ENCODE data around the gene FCRL6. TPM values are rescaled to one million over a fixed set of nuclear protein-coding genes. Genes with fewer than 3 reads are reported as not detected.

The FCRL6 gene, protein sequence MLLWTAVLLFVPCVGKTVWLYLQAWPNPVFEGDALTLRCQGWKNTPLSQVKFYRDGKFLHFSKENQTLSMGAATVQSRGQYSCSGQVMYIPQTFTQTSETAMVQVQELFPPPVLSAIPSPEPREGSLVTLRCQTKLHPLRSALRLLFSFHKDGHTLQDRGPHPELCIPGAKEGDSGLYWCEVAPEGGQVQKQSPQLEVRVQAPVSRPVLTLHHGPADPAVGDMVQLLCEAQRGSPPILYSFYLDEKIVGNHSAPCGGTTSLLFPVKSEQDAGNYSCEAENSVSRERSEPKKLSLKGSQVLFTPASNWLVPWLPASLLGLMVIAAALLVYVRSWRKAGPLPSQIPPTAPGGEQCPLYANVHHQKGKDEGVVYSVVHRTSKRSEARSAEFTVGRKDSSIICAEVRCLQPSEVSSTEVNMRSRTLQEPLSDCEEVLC
- not detected in 5 replicates for total RNA-seq (2022; extraction: Qiagen RNA extraction)

DNA sequence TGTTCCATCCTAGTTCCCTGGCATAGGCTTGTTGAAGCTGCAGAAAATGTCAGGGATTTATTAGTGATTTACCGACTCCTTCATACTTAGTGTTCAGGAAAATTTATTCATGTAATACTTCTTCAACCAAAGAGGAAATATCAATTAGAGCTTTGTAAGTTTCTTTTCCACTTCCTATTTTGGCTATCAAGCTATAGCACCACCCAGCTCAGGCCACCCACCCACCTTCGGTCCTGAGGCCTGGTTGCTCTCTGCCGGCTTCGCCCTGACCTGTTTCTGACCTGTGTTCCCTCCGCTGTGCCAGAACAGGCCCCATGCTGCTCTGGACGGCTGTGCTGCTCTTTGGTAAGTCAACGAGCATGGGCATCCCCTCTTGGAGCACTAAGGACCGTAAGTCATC lies at the start of gene FCRL6:
Gene FCRL6, plus strand, starts transcription at position 250 of the 400 bp plus-strand sequence. Its CDS starts 65 bp downstream, at position 315.

DNA sequence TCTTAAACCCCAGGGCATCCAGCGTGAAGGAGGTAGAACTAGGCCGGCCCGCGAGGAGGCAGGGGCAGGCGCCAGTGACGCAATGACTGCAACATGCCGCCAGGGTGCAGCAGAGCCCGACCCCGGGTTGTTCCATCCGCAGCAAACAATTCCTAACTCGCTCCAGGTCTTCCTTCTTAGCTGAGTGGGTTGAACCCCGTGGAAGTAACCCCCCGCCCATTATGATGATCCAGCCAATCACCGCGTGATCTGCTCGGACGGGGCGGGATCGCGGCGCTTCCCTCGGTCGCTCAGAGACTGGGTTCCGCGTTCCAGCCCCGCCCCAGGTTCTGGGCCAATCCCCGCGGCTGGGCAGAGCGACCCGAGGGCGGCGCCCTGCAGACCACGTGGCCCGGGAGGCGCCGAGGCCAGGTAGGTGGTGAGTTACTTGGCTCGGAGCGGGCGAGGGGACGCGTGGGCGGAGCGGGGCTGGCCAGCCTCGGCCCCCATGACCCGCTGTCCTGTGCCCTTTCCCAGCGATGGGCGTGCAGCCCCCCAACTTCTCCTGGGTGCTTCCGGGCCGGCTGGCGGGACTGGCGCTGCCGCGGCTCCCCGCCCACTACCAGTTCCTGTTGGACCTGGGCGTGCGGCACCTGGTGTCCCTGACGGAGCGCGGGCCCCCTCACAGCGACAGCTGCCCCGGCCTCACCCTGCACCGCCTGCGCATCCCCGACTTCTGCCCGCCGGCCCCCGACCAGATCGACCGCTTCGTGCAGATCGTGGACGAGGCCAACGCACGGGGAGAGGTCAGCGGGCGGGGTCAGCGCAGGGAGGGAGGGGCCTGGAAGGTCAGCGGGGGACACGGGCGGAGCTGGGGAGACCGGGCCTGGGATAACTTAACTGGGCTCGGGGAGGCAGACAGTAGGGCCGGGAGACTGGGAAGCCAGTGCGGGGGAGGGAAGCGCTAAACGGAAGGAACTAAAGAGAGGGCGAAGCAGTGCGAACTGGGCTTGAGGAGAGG lies 21.3 kb upstream of the FCRL6 start, which contains the start of gene DUSP23:
Gene DUSP23, plus strand, starts transcription at position 380 of the 1,000 bp plus-strand sequence. Its CDS starts 139 bp downstream, at position 519.

DNA sequence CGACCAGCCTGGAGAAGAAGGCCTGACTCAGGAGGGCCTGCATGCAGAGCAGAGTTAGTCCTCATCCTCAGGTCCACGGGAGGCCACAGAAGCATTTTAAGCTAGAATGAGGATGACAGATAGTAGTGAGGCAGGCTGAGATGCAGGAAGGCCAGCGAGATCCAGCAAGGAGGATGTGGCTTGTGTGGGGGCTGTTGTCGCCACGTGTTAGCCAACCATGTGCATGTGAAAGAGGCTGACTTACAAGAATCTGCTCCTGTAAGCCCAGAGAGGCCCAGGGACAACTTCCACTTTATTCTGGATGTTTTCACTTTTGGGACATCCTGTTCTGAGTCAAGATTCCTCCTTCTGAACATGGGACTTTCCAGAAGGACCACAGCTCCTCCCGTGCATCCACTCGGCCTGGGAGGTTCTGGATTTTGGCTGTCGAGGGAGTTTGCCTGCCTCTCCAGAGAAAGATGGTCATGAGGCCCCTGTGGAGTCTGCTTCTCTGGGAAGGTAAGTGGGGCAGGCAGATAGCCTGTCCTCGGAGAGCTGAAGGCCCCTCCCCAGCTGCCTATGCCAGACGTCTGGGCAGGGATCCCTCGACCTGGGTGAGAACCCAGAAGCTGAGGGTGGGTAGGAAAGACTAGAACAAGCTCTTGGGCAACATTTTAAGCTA lies 24.4 kb downstream of the FCRL6 start, which contains the start of gene SLAMF8:
Gene SLAMF8, plus strand, starts transcription at position 433 of the 661 bp plus-strand sequence. Its CDS starts 26 bp downstream, at position 459.

DNA sequence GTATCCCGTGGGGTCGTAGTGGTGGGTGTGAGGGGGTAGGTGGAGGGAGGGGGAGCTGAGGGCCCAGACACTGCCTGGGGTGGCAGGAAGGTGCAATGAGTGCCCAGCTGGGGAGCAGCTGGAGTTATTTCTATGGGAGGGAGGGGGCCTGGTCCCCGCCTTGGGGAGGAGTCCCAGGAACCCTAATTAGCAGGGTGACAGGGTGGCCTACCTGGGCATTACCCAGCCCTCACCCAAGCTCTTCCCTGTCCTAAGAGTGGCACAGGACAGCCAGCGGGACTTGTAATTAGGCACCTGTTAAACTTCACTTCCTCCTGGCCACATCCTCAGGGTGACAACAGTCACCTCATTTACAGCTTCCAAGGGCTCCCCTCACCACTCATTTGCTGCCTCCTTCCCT lies 60.4 kb downstream of the FCRL6 start, which contains the start of gene VSIG8:
Gene VSIG8, minus strand, starts transcription at position 101 of the 400 bp plus-strand sequence. CDS start 136 bp downstream, outside the sequence.

Other genes starting within 250 kb of the FCRL6 start
- not detected in 5 replicates for gene APCS, start 214.5 kb upstream of the FCRL6 start, total RNA-seq (2022; extraction: Qiagen RNA extraction)
- not detected in 5 replicates for gene CRP, start 87.8 kb upstream of the FCRL6 start, total RNA-seq (2022; extraction: Qiagen RNA extraction)
- 48.7 to 79.3 TPM (median 76.6 TPM) in 5 replicates for gene DUSP23, start 21.4 kb upstream of the FCRL6 start, total RNA-seq (2022; extraction: Qiagen RNA extraction)
- 0.03 TPM in 1 of 5 replicates, not detected in the others for gene SLAMF8, start 24.5 kb downstream of the FCRL6 start, total RNA-seq (2022; extraction: Qiagen RNA extraction)
- 0.05 TPM in 2 of 5 replicates, not detected in the others for gene VSIG8, start 60.3 kb downstream of the FCRL6 start, total RNA-seq (2022; extraction: Qiagen RNA extraction)
- gene CFAP45, start 97.8 kb downstream of the FCRL6 start, total RNA-seq (2022; extraction: Qiagen RNA extraction), result 0.61 to 0.79 TPM (median 0.73 TPM) in 5 replicates
- 1,030 to 1,080 TPM (median 1,063 TPM) in 5 replicates for gene TAGLN2, start 123.1 kb downstream of the FCRL6 start, total RNA-seq (2022; extraction: Qiagen RNA extraction)
- 0.17 to 0.29 TPM (median 0.22 TPM) in 5 replicates for gene IGSF9, start 143.3 kb downstream of the FCRL6 start, total RNA-seq (2022; extraction: Qiagen RNA extraction)
- 0.13 to 0.83 TPM (median 0.40 TPM) in 5 replicates for gene SLAMF9, start 151.9 kb downstream of the FCRL6 start, total RNA-seq (2022; extraction: Qiagen RNA extraction)
- 4.1 to 4.6 TPM (median 4.4 TPM) in 5 replicates for gene PIGM, start 229.6 kb downstream of the FCRL6 start, total RNA-seq (2022; extraction: Qiagen RNA extraction)